Body of pancreas (tissue), 4 donors: ENCODE measurements around the gene FBXO31. TPM values are rescaled to one million over a fixed set of nuclear protein-coding genes. Genes with fewer than 3 reads are reported as not detected.

ENCODE experiments used
- ATAC-seq: fragments of 150-250 bp; one replicate; pipeline ENCODE4 v1.9.1; 2016
- DNase-seq, 4 donors: peaks; one replicate each; pipeline ENCODE4 v3.0.0-alpha.2; 2019
- H3K27ac ChIP-seq, 4 donors: fragments of 200-600 bp; sonication (generic); 1 replicate in 3 of 4; 2 replicates in 1 of 4; pipeline versions ENCODE4 v1.5.1 to v1.6.1; 2016 to 2019; ENCODE audit warnings: mild to moderate bottlenecking in 1 of 4, mixed read lengths in 1 of 4, moderate library complexity in 1 of 4
- H3K27me3 ChIP-seq, 2 donors: fragments of 200-600 bp; sonication (generic); one replicate each; pipeline ENCODE4 v1.6.0; 2016; ENCODE audit warnings: mild to moderate bottlenecking in 1 of 2
- H3K36me3 ChIP-seq, 2 donors: fragments of 200-600 bp; sonication (generic); replicated peaks in 1 of 2; 2 replicates each; pipeline ENCODE4 v1.5.1; 2016; ENCODE audit warnings: low read depth in 2 of 2; ENCODE audit not compliant: insufficient read depth in 1 of 2
- H3K4me1 ChIP-seq: fragments of 200-600 bp; sonication (generic); one replicate; pipeline ENCODE4 v1.6.0; 2016
- H3K4me3 ChIP-seq, 2 donors: fragments of 200-600 bp; sonication (generic); 1 replicate in 1 of 2; 2 replicates in 1 of 2; pipeline ENCODE4 v1.5.1; 2016 to 2019
- H3K9me3 ChIP-seq, 3 donors: fragments of 200-600 bp; sonication (generic); 1 replicate in 2 of 3; 2 replicates in 1 of 3; pipeline ENCODE4 v1.5.1; 2016
- POLR2A ChIP-seq, 3 donors: fragments of 450-650 bp; IDR thresholded peaks; one replicate each; pipeline ENCODE4 v1.6.1; 2016; ENCODE audit warnings: antibody characterized with exemption in 3 of 3, mild to moderate bottlenecking in 2 of 3
- WGBS, 2 donors: methylation state at CpG; one replicate each; pipeline ENCODE4 v1.1.5; 2017; 5-methylcytosine and 5-hydroxymethylcytosine counted together
- intact Hi-C: fragments of 100-400 bp; cut with DNase I; formaldehyde crosslinking; loops from one replicate; pipeline ENCODE4 v1.15.1; 2023
- total RNA-seq, 2 donors: library from RNA; depleted of rRNA; stranded (reverse); fragments of >200 nt; gene quantifications; one replicate each; pipeline ENCODE4 v1.1.0, GENCODE V29; 2016
- TF ChIP-seq, protein P1 (sequence below), 7 experiments: fragments of 450-650 bp in 4 of 7; fragments of 200-600 bp in 3 of 7; sonication (generic) in 3 of 7; IDR thresholded peaks; one replicate each; pipeline ENCODE4 v1.5.1; 2016 to 2019; ENCODE audit warnings: antibody characterized with exemption in 7 of 7

FBXO31 gene
- total RNA-seq, 2 donors from 2014 or later, result 35.5 to 46.8 TPM

DNA sequence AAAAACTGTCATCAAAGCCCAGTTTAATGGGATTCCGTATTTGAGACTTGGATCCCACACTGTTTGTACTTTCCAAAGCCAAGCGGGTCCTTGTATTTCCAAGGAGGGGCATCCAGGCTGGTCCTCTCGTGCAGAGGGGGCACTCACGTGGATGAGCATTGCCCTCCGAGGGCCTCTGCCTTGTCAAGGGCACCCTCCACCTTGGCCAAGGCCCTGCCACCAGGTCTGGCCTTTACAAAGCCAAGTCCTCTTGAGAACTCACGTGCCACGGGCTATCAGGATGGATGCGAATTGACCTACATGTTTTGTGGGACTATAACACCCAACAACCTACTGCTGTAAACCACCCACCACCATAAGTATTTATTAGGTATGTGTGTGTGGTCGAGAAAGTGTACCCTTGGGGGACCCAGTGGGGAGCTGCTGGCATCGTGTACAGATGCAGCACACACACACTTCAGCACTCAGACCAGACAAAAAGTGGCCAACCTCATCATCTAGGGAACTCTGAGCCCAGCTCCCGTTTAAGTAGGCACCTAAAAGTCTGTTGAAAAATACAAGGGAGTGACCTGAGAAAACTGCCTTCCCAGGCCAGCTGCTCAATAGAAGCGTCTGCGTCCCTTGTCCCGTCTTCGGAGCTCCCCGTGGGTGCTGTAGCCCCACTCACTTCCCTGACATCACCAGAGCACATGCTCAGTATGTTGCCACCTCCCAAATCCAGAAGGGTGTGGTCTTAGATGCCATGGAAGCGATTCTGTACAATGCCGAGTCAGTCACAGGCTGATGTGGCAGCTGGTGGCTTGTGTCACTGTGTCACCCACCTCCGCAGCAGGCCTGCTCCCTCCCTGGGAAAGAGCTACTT, 21.4 kb upstream of the FBXO31 start:
- H3K27ac ChIP-seq, result no peak overlapping the region
- no peak for TF ChIP-seq POLR2A (IDR thresholded peaks at IDR 0.05)
- peaks cover 7 to 18% of the 10 kb centered on the region in 2 donors for H3K36me3 ChIP-seq
- H3K9me3 ChIP-seq, result no peaks in the 10 kb centered on the region
- 92% methylated on average over 17 to 19 of the region's 19 CpGs for WGBS, 2 donors
- no peaks in the 10 kb centered on the region for H3K4me1 ChIP-seq
- H3K4me3 ChIP-seq, result no peak overlapping the region
- ATAC-seq (peak; percentile 19), DNase-seq (no peak)
- no peaks in the 10 kb centered on the region for H3K27me3 ChIP-seq
- intact Hi-C loops, result no loop called here

DNA sequence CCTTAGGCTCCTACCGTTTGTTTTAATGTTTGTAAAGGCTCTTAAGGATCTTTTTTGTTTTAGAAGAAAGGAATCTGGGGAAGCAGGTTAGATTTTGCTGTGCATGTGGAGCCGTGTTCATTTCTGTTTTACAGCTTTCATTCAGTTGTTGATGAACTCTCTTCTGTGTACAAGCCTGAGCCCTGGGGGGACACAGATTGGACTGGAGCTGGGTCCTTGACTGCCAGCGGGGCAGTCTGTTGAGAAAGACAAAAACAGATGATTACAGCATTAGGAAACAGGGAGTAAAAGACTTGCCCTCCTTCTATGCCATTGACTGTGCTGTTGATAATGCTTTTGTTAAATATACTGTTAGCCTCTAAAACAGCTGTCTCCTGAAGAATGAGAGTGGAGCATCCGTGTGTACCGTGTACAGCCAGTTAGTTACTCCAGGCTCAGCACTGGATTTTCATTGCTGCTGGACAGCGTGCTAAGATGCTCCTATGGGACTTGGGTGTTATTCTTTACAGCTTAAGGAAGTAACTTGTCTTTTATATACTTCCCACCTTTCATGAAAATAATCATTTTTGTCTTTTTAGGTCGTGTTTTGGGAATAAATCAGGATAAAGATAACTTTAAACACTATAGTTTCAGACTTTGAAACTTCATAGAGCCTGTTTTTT, 11.7 kb upstream of the FBXO31 start:
- ATAC-seq (no peak), DNase-seq (no peak)
- H3K9me3 ChIP-seq, result no peaks in the 10 kb centered on the region
- WGBS, 2 donors, result 56 to 63% methylated on average over 7 of the region's 7 CpGs
- intact Hi-C loops, result no loop called here
- H3K36me3 ChIP-seq, result peaks cover 6 to 7% of the 10 kb centered on the region in 2 donors
- H3K4me3 ChIP-seq, result no peak overlapping the region
- TF ChIP-seq, protein P1, sequence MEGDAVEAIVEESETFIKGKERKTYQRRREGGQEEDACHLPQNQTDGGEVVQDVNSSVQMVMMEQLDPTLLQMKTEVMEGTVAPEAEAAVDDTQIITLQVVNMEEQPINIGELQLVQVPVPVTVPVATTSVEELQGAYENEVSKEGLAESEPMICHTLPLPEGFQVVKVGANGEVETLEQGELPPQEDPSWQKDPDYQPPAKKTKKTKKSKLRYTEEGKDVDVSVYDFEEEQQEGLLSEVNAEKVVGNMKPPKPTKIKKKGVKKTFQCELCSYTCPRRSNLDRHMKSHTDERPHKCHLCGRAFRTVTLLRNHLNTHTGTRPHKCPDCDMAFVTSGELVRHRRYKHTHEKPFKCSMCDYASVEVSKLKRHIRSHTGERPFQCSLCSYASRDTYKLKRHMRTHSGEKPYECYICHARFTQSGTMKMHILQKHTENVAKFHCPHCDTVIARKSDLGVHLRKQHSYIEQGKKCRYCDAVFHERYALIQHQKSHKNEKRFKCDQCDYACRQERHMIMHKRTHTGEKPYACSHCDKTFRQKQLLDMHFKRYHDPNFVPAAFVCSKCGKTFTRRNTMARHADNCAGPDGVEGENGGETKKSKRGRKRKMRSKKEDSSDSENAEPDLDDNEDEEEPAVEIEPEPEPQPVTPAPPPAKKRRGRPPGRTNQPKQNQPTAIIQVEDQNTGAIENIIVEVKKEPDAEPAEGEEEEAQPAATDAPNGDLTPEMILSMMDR (IDR thresholded peaks at IDR 0.05), result no peak
- no peak for TF ChIP-seq POLR2A (IDR thresholded peaks at IDR 0.05)
- H3K27me3 ChIP-seq, result no peaks in the 10 kb centered on the region
- peaks cover 41% of the 10 kb centered on the region for H3K4me1 ChIP-seq
- H3K27ac ChIP-seq, result no peak overlapping the region

DNA sequence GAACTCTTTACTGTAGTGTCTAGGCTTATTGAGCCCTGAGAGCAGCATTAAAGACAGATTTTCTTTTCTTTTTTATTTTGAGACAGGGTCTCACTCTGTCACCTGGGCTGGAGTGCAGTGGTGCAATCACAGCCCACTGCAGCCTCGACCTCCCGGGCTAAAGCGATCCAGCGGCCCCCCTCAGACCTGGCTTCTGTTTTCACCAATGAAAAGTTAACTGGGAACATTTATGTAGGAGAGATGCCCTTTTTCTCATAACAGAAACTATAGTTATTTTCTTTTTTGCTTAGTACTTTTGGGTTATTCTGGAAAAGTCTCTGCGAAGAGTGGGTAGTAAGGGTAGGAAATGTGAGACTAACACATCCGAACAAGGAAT, 10.1 kb upstream of the FBXO31 start:
- WGBS, 2 donors, result 72% methylated on average over 6 of the region's 6 CpGs
- TF ChIP-seq POLR2A (IDR thresholded peaks at IDR 0.05), result no peak
- TF ChIP-seq, protein P1 (IDR thresholded peaks at IDR 0.05), result no peak
- H3K27me3 ChIP-seq, result no peaks in the 10 kb centered on the region
- intact Hi-C loops, result no loop called here
- DNase-seq, result no peak
- peaks cover 54% of the 10 kb centered on the region for H3K4me1 ChIP-seq
- no peak for ATAC-seq
- H3K36me3 ChIP-seq, result peaks cover 0 to 2% of the 10 kb centered on the region in 2 donors
- peak overlapping the region in 3 of 4 donors; percentile 95 to 99 (median 96) for H3K27ac ChIP-seq
- no peaks in the 10 kb centered on the region for H3K9me3 ChIP-seq
- H3K4me3 ChIP-seq, result no peak overlapping the region

DNA sequence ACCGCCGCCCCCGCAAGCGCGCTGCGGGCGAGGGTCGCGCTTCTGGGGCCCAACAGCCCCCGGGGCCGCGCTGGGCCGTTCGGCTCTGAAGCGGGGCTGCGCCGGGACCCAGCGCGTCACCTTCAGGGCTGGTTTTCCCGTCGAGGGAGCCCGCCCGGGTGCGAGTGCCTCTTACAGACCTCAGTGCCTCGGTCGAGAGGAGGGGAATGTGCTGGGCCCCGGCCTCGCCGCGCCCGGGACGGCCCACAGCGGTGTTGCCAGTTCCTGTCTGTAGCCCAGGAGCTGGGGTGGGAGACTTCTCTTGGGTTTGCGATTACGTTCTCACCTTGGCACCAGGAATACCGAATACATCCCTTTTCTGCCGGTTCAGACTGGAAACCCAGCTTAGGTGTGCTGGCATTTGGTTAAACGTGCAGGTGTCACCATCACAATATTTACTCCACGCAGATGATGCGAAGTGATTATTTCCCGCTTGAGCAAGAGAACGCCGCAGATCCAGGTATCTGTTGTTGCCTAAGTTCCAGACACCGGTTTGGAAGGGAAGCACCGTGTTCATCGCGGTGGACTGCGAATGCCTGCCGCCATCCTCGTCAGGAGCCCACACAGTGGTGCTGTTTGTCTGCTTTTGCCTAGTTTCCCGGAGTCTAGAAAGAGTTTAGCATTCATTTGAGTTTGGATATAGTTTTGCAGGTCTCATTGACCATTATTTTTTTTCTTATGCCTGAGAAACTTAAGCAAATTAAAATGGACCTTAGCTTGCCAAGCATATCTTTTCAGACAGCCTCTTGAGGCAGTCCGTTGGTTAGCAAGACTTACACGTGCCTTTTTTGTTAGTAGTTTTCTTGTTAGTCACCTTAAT, 9.5 kb upstream of the FBXO31 start:
- H3K4me1 ChIP-seq, result peaks cover 57% of the 10 kb centered on the region
- 1 to 2% methylated on average over 25 to 36 of the region's 53 CpGs for WGBS, 2 donors
- intact Hi-C loops, result no loop called here
- no peaks in the 10 kb centered on the region for H3K9me3 ChIP-seq
- peak in 2 of 3 donors; percentile 43 for TF ChIP-seq POLR2A (IDR thresholded peaks at IDR 0.05)
- TF ChIP-seq, protein P1 (IDR thresholded peaks at IDR 0.05), result peak in 3 of 7 experiments; percentile 21 to 36 (median 26)
- no peaks in the 10 kb centered on the region for H3K27me3 ChIP-seq
- H3K36me3 ChIP-seq, result no peaks in the 10 kb centered on the region
- ATAC-seq, result no peak
- peak overlapping the region; percentile 83 to 99 (median 96) for H3K27ac ChIP-seq
- peak; percentile 56 to 58 (median 56) for DNase-seq
- peak overlapping the region; percentile 27 to 28 for H3K4me3 ChIP-seq
